ENCODE measurements around the gene PRSS2.
"Not testable (repeated sequence)": the region's sequence is repeated elsewhere in the genome, so short reads cannot be mapped to it uniquely, and the experiment has no call there.

- not testable (repeated sequence) for TF ChIP-seq LCOR (CRISPR knock-in tag; IDR thresholded peaks at IDR 0.05); ESRRA (IDR thresholded peaks at IDR 0.05; ENCODE audit: borderline replicate concordance, low read depth); TCF3 (CRISPR knock-in tag; IDR thresholded peaks at IDR 0.05); AFF4 (CRISPR knock-in tag; IDR thresholded peaks at IDR 0.05); ZFX (CRISPR knock-in tag; IDR thresholded peaks at IDR 0.05); ZNF263 (CRISPR knock-in tag; IDR thresholded peaks at IDR 0.05; ENCODE audit: borderline replicate concordance); ZBTB8A (IDR thresholded peaks at IDR 0.05; ENCODE audit: partially characterized antibody); MEIS2 (IDR thresholded peaks at IDR 0.05; ENCODE audit: partially characterized antibody)
- TF ChIP-seq, protein P1, sequence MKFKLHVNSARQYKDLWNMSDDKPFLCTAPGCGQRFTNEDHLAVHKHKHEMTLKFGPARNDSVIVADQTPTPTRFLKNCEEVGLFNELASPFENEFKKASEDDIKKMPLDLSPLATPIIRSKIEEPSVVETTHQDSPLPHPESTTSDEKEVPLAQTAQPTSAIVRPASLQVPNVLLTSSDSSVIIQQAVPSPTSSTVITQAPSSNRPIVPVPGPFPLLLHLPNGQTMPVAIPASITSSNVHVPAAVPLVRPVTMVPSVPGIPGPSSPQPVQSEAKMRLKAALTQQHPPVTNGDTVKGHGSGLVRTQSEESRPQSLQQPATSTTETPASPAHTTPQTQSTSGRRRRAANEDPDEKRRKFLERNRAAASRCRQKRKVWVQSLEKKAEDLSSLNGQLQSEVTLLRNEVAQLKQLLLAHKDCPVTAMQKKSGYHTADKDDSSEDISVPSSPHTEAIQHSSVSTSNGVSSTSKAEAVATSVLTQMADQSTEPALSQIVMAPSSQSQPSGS (CRISPR knock-in tag; IDR thresholded peaks at IDR 0.05): not testable (repeated sequence)
These were observed 4.8 kb downstream of the PRSS2 start for GRCh38 chr7:142775351-142776115.

Measured in K562 (cell line).